Stimulated activated CD8-positive, alpha-beta memory T cell treated with anti-CD3 and anti-CD28 coated beads, Interleukin-12 subunit alpha, Interleukin-12 subunit beta, amount 100 ng/mL, for 24 hours (primary cell): Measurements from ENCODE around the gene ITGBL1.

ENCODE experiments used
- DNase-seq: peaks from one replicate; pipeline ENCODE4 v3.0.0-alpha.2; 2020; ENCODE audit errors: extremely low read depth

The ITGBL1 gene

GRCh38 chr13:101451641-101452040, 834 bp upstream of the ITGBL1 start:
- no peak for DNase-seq

- no peak for DNase-seq
Observed at GRCh38 chr13:101453784-101454201, 1.3 kb downstream of the ITGBL1 start.

- DNase-seq = no peak
Observed at GRCh38 chr13:101454767-101455166, 2.3 kb downstream of the ITGBL1 start.

- DNase-seq = no peak
Observed at GRCh38 chr13:101455863-101456262, 3.4 kb downstream of the ITGBL1 start.

GRCh38 chr13:101457176-101457575, 4.7 kb downstream of the ITGBL1 start:
- no peak for DNase-seq

GRCh38 chr13:101465877-101466276, 13.4 kb downstream of the ITGBL1 start:
- DNase-seq = no peak

- DNase-seq = no peak
Observed at GRCh38 chr13:101467415-101467814, 14.9 kb downstream of the ITGBL1 start.

- DNase-seq = no peak
Observed at GRCh38 chr13:101473458-101473857, 21.0 kb downstream of the ITGBL1 start.

- DNase-seq = no peak
Observed at GRCh38 chr13:101474419-101474957, 22.0 kb downstream of the ITGBL1 start.

- DNase-seq = no peak
Observed at GRCh38 chr13:101475536-101475935, 23.1 kb downstream of the ITGBL1 start.

GRCh38 chr13:101481421-101481820, 28.9 kb downstream of the ITGBL1 start:
- no peak for DNase-seq

- no peak for DNase-seq
Observed at GRCh38 chr13:101486708-101487437, 34.4 kb downstream of the ITGBL1 start.

- no peak for DNase-seq
Observed at GRCh38 chr13:101487438-101487830, 35.0 kb downstream of the ITGBL1 start.

- no peak for DNase-seq
Observed at GRCh38 chr13:101488734-101489133, 36.3 kb downstream of the ITGBL1 start.

GRCh38 chr13:101489643-101490405, 37.3 kb downstream of the ITGBL1 start:
- DNase-seq = no peak

- DNase-seq = no peak
Observed at GRCh38 chr13:101490406-101491015, 38.0 kb downstream of the ITGBL1 start.

- DNase-seq = no peak
Observed at GRCh38 chr13:101492251-101492910, 39.9 kb downstream of the ITGBL1 start.

- no peak for DNase-seq
Observed at GRCh38 chr13:101493541-101493940, 41.1 kb downstream of the ITGBL1 start.

GRCh38 chr13:101499406-101499805, 46.9 kb downstream of the ITGBL1 start:
- no peak for DNase-seq

GRCh38 chr13:101502618-101503017, 50.1 kb downstream of the ITGBL1 start:
- no peak for DNase-seq

GRCh38 chr13:101511161-101511560, 58.7 kb downstream of the ITGBL1 start:
- no peak for DNase-seq

- no peak for DNase-seq
Observed at GRCh38 chr13:101511766-101512165, 59.3 kb downstream of the ITGBL1 start.
